Stimulated activated CD8-positive, alpha-beta memory T cell treated with anti-CD3 and anti-CD28 coated beads, Interleukin-7, amount 100 ng/mL, for 1 hour (primary cell): ENCODE results near the gene PRKG1.

Experiments
- DNase-seq, 2 donors: peaks; one replicate each; pipeline ENCODE4 v3.0.0-alpha.2; 2020; ENCODE audit warnings: low read depth in 2 of 2

Gene PRKG1

GRCh38 chr10:51759896-51760534 is 685.7 kb downstream of the PRKG1 start:
- no peak for DNase-seq

DNA sequence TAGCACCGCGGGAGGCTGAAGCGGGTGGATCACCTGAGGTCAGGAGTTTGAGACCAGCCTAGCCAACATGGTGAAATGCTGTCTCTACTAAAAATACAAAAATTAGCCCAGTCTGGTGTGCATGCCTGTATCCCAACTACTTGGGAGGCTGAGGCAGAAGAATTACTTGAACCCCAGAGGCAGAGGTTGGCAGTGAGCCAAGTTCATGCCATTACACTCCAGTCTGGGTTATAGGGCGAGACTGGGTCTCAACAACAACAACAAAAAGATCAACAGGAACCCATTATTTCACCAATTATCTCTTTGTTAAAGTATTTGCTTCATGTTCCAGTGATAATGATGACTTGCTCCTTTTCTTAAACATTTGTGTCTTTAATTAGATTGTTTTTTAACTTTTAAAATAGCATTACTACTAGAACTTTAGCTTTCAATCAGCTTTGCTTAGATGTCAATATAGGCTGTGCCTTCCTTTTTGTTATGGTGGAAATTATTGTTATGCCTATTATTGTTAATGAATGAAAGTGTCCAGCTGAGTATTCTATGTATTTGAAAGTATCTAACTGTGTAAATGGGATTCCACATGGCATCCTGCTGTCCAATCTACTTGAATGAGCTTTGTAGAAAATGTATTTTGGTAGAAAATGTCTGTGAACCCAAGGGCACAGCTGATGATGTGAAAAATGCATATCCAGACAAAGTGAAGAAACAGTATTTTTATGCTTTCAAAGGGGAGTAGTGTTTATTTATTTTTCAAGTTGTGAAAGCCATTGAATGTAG is 686.8 kb downstream of the PRKG1 start:
- no peak for DNase-seq

GRCh38 chr10:51763746-51764145 is 689.5 kb downstream of the PRKG1 start:
- DNase-seq = no peak

GRCh38 chr10:51765284-51765971 is 691.1 kb downstream of the PRKG1 start:
- no peak for DNase-seq

DNA sequence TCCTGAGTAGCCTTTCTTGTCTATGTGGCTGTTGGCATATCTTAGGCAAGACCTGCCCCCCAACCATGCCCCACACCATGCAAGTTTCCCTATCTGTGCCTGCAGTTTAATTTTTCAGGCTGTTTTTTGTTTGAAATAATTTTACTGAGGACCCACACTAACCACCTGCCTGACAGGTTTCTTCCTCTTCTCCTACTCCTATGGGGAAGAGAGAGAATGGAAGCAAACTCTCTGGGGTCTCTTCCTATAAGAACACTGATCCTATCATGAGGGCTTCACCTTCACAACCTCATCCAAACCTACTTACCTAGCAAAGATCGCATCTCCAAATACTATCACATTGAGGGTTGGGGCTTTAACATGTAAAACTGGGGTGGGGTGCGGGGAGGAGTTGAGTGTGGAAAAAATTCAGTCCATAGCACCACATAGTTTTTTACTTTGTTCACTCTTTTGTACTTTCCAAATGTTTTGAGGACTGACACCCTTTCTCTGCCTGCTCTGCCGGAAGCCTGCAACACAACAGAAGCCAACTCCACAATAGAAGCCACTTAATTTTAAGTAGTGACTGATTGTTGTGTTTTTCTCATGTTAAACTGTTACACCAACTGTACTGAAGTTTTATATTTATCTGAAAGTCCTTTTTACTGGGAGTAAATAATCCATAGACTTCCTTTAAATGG is 692.3 kb downstream of the PRKG1 start:
- DNase-seq = no peak

DNA sequence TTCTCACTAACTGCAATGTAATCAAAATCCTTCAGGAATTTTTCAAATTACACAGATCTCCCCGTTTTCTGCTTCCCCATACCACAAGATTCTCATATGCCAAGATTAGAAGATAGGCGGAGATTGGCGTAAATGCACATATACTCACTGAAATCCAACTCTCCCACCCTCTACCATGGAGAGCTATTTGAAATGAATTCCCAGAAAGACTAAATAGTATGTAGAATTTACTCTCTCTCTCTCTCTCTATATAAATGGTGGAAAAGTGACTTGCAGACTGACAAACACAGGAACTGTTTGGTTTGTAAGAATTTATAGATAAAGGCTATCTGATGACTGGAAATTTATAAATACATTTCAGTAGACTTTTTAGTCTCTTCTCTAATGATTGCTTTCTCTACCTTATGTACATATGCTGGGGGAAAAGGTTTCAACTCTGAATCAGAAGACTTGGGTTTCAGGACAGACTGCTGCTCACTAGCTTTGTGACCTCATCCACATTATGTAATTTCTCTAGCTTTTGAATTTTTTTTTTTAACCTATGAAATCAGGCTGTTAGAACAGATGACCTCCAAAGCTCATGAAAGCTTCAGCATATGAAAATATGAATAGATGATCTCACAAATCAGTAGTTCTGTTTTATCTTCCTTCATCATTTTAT is 692.9 kb downstream of the PRKG1 start:
- no peak for DNase-seq

GRCh38 chr10:51768886-51769465 is 694.7 kb downstream of the PRKG1 start:
- DNase-seq = no peak

DNA sequence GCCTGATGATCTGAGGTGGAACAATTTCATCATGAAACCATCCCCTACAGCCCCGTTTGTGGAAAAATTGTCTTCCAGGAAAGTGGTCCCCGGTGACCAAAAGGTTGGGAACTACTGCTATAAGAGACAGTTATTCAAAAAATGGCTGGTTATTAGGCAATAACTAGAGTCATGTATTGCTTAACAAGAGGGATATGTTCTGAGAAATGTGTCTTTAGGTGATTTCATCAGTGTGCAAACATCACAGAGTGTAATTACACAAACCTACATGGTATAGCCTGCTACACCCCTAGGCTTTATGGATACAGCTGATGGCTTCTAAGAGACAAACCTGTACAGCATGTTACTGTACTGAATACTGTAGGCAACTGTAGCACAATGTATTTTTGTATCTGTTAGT is 696.4 kb downstream of the PRKG1 start:
- no peak for DNase-seq

DNA sequence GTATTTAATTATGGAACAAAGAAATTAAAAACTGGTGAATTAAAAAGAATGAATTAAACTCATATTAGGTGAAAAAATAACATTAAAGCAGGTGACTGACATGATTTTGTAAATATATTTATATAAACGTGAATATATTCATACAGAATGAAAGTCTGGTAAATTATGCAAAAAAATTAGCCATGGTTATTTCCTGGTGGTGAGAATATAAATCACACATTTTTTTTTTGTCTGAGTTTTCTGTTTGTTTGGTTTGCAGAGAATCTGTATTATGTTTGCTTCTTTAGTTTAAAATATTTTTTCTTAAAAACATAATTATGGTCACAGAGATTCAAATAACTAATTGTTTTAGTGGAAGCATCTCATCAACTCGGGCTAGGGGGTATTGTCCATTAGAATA is 698.1 kb downstream of the PRKG1 start:
- no peak for DNase-seq

- DNase-seq = no peak
Measured at GRCh38 chr10:51773681-51774080, 699.4 kb downstream of the PRKG1 start.

GRCh38 chr10:51783941-51784340 is 709.7 kb downstream of the PRKG1 start:
- DNase-seq = no peak

GRCh38 chr10:51786016-51786683 is 711.9 kb downstream of the PRKG1 start:
- no peak for DNase-seq

DNA sequence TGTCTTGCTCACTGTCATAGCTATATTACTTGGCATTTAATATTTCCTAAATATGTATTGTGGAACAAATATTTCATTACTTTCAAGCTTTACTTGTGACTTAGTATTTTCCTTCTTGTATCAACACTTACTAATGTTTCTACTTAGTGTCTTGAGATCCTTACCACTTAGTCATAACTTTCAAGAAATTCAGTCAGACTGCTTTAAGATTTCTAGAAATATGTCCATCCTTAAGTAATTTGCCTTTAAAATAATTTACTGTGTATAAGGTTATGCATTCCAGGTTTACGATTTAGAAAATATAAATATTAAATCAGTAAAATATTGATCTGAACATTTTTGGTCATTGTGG is 712.4 kb downstream of the PRKG1 start:
- no peak for DNase-seq

- DNase-seq = no peak
Measured at GRCh38 chr10:51788273-51788672, 714.0 kb downstream of the PRKG1 start.

- no peak for DNase-seq
Measured at GRCh38 chr10:51789118-51789517, 714.8 kb downstream of the PRKG1 start.

DNA sequence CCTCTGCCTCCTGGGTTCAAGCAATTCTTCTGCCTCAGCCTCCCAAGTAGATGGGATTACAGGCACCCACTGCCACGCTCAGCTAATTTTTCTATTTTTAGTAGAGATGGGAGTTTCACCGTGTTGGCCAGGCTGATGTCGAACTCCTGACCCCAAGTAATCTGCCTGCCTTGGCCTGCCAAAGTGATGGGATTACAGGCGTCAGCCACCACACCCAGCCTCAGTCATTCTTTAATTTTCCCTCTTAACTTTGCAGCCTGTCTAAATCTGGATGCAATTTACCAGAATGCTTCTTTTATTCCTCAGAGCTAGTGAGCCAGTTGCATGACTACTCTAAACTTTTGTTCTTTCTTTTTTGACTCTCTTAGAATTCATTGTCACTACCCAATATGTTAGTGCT is 715.6 kb downstream of the PRKG1 start:
- DNase-seq = no peak

DNA sequence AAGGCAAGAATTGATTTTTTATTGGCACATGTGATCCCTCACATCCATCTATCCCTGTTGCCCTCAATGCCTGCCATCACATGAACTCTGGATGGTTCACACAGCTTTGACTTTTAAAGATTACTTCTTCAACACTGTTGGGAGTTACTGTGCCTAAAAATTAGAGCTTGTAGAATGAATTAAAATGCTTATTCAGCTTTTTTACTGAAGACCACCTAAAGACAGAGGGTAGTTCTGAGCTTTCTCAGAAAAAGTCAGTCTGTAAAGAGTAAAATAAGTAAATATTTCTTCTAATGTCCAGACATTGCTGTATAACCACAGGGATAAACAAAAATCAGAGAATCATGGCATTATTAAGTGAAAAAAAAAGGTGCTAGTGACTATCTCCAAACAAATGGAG is 718.4 kb downstream of the PRKG1 start:
- DNase-seq = no peak

DNA sequence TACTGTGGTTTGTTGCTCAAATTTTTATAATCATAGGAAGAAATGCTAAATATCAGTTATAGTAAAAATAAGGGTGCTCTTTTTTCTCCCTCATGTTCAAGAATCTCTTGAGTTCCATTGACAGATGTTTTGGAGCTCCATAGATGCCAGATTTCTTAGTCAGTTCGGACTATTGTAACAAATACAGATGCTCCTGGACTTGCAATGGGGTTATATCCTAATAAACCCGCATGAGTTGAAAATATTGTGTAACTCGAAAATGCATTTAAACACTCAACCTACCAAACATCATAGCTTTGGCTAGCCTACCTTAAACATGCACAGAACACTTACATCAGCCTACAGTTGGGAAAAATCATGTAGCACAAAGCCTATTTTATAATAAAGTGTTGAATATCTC is 725.8 kb downstream of the PRKG1 start:
- no peak for DNase-seq

GRCh38 chr10:51800725-51801424 is 726.6 kb downstream of the PRKG1 start:
- DNase-seq = no peak

DNA sequence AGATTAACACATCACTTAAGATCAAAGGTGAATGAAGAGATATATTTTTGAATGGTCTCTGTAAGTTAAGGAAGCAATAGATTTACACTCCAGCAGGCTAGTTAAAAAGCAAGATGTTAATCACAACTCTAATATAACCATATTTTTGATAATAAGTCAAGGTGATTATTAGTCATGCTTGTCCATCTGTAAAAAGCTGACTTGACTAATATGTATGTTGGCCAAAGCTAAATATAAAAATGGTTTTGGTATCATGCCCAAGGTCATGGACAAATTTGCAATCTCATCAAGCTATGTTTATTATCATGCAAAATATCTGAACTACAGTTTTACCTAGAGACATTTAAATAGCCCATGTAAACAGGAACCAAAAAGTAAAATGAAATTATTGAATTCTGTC is 727.7 kb downstream of the PRKG1 start:
- no peak for DNase-seq
